ENCODE results near the gene FOXP3.

FOXP3 gene

GRCh38 chrX:49211074-49211473 is 53.4 kb downstream of the FOXP3 start:
- no peak for DNase-seq

GRCh38 chrX:49210406-49210805 is 54.1 kb downstream of the FOXP3 start:
- no peak for DNase-seq

GRCh38 chrX:49209434-49210251 is 54.9 kb downstream of the FOXP3 start:
- no peak for DNase-seq

GRCh38 chrX:49208399-49208798 is 56.1 kb downstream of the FOXP3 start:
- no peak for DNase-seq

GRCh38 chrX:49206543-49206942 is 58.0 kb downstream of the FOXP3 start:
- no peak for DNase-seq

GRCh38 chrX:49205443-49205842 is 59.1 kb downstream of the FOXP3 start:
- DNase-seq: no peak

- no peak for DNase-seq
Measured at GRCh38 chrX:49204709-49205108, 59.8 kb downstream of the FOXP3 start.

GRCh38 chrX:49204017-49204416 is 60.5 kb downstream of the FOXP3 start:
- no peak for DNase-seq

GRCh38 chrX:49203536-49203935 is 61.0 kb downstream of the FOXP3 start:
- no peak for DNase-seq

- no peak for DNase-seq
Measured at GRCh38 chrX:49202022-49202421, 62.5 kb downstream of the FOXP3 start.

All from activated gamma-delta T cell (primary cell).